ENCODE results near the gene NME3. TPM values are rescaled to one million over a fixed set of nuclear protein-coding genes. Genes with fewer than 3 reads are reported as not detected.

Gene NME3
- total and polyA plus RNA-seq, 2 donors = 34.7 to 163 TPM

DNA sequence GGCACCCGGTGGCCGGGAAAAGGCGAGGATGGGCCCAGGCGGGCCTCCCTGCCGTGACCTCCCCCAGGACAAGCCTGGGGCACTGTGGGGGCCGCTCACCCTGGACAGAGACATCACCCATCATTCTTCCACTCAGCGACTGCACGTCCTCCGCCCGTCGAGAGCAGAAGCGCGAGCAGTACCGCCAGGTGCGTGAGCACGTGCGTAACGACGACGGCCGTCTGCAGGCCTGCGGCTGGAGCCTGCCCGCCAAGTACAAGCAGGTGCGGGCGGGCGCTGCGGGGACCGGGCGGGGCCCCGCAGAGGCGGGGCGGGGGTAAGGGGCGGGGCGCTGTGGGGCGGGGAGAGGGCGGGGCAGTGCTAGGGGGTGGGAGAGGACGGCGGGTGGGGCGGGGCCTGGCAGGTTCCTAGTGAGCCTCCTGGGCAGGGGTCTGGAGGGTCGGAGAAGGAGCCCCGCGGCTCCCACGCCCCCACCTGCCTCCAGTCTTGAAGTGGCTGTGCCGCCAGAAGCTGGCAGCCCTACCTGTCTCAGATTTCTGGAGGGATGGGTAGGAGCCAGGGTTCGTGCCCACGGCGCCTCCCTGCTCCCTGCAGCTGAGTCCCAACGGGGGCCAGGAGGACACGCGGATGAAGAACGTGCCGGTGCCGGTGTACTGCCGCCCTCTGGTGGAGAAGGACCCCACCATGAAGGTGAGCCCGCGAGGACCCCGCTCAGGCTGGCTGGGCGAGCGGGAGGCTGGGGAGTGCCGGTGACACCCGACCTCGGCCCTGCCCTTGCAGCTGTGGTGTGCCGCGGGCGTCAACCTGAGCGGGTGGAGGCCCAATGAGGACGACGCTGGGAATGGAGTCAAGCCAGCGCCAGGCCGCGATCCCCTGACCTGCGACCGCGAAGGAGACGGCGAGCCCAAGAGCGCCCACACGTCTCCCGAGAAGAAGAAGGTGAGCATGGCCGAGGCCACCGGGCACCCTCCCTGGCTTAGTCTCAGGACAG, 7.5 kb downstream of the NME3 start:
- H3K27me3 ChIP-seq (ENCODE audit: control insufficient read depth in 2 of 2, insufficient read depth in 1 of 2, low read length in 1 of 2) = no peaks in the 10 kb centered on the region
- WGBS = 93% methylated on average over 81 of the region's 81 CpGs
- no peaks in the 10 kb centered on the region for H3K4me1 ChIP-seq (ENCODE audit: control insufficient read depth in 2 of 2, insufficient read depth in 2 of 2, low read length in 2 of 2)
- H3K36me3 ChIP-seq (ENCODE audit: control insufficient read depth in 2 of 2, insufficient read depth in 2 of 2, low read length in 1 of 2) = peaks cover 74 to 95% of the 10 kb centered on the region in 2 donors
- H3K27ac ChIP-seq (ENCODE audit: low read depth in 1 of 2, low read length in 1 of 2) = no peak overlapping the region
- DNase-seq (ENCODE audit: low read depth in 6 of 9, low spot score in 9 of 9) = no peak
- no peak overlapping the region for H3K4me3 ChIP-seq (ENCODE audit: low read length in 2 of 2)
- H3K9me3 ChIP-seq (ENCODE audit: control insufficient read depth in 2 of 2, insufficient read depth in 1 of 2, low read length in 1 of 2) = no peaks in the 10 kb centered on the region

DNA sequence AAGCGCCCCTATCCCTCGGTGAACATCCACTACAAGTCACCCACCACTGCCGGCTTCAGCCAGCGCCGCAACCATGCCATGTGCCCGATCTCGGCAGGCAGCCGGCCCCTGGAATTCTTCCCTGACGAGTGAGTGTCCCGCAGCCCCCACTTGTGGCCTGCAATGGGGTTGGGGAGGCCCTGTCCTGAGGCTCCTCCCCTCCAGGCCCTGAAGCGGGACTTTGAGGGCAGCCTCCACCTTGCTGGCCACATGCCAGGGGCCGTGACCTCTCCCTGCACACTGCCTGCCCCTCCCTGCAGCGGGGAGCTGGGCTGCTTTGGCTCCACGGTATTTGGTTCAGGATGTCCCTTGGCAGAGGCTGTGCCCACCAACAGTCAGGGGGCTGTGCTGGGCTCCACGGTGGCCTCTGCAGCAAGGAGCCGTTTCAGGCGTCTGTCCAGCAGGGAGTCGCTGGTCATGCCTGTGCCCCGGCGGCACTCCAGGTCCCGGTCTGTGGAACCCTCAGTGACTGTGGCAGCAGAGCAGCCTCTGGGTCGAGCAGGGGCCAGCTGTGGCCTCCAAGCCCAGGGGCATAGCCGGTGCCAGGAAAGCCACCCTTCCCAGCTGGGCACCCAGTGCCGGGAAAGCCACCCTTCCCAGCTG, 8.3 kb downstream of the NME3 start:
- Histone ChIP-seq H3K4me3 (ENCODE audit: low read length in 2 of 2) (no peak overlapping the region), H3K4me1 (ENCODE audit: control insufficient read depth in 2 of 2, insufficient read depth in 2 of 2, low read length in 2 of 2) (no peaks in the 10 kb centered on the region), H3K9me3 (ENCODE audit: control insufficient read depth in 2 of 2, insufficient read depth in 1 of 2, low read length in 1 of 2) (no peaks in the 10 kb centered on the region), H3K27me3 (ENCODE audit: control insufficient read depth in 2 of 2, insufficient read depth in 1 of 2, low read length in 1 of 2) (no peaks in the 10 kb centered on the region), H3K36me3 (ENCODE audit: control insufficient read depth in 2 of 2, insufficient read depth in 2 of 2, low read length in 1 of 2) (peaks cover 73 to 94% of the 10 kb centered on the region in 2 donors), H3K27ac (ENCODE audit: low read depth in 1 of 2, low read length in 1 of 2) (no peak overlapping the region)
- WGBS = 98% methylated on average over 24 of the region's 24 CpGs
- no peak for DNase-seq (ENCODE audit: low read depth in 6 of 9, low spot score in 9 of 9)

GRCh38 chr16:1762196-1762878, 9.0 kb downstream of the NME3 start:
- Histone ChIP-seq H3K4me3 (ENCODE audit: low read length in 2 of 2) (no peak overlapping the region), H3K9me3 (ENCODE audit: control insufficient read depth in 2 of 2, insufficient read depth in 1 of 2, low read length in 1 of 2) (no peaks in the 10 kb centered on the region), H3K36me3 (ENCODE audit: control insufficient read depth in 2 of 2, insufficient read depth in 2 of 2, low read length in 1 of 2) (peaks cover 70 to 94% of the 10 kb centered on the region in 2 donors), H3K27ac (ENCODE audit: low read depth in 1 of 2, low read length in 1 of 2) (no peak overlapping the region), H3K27me3 (ENCODE audit: control insufficient read depth in 2 of 2, insufficient read depth in 1 of 2, low read length in 1 of 2) (no peaks in the 10 kb centered on the region), H3K4me1 (ENCODE audit: control insufficient read depth in 2 of 2, insufficient read depth in 2 of 2, low read length in 2 of 2) (no peaks in the 10 kb centered on the region)
- no peak for DNase-seq (ENCODE audit: low read depth in 6 of 9, low spot score in 9 of 9)
- 98% methylated on average over 30 of the region's 30 CpGs for WGBS

DNA sequence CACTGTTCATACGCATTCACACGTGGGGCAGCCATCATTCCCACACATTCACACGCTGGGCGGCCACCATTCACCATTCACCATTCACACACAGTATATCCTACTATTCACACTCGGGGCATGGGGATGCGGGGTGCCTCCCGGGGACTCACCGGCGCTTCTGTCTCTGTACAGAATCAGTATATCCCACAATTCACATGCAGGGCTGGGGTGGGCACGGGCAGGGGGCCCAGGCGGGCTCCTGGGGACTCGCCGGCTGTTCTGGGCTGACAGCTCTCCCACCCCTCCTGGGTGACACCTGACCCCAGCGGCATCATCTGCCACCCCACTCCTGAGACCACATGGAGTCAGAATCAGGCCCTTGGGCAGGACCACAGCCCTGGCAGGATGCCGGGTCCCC, 9.6 kb downstream of the NME3 start:
- 98% methylated on average over 15 of the region's 15 CpGs for WGBS
- Histone ChIP-seq H3K4me3 (ENCODE audit: low read length in 2 of 2) (no peak overlapping the region), H3K36me3 (ENCODE audit: control insufficient read depth in 2 of 2, insufficient read depth in 2 of 2, low read length in 1 of 2) (peaks cover 64 to 88% of the 10 kb centered on the region in 2 donors), H3K27me3 (ENCODE audit: control insufficient read depth in 2 of 2, insufficient read depth in 1 of 2, low read length in 1 of 2) (no peaks in the 10 kb centered on the region), H3K4me1 (ENCODE audit: control insufficient read depth in 2 of 2, insufficient read depth in 2 of 2, low read length in 2 of 2) (no peaks in the 10 kb centered on the region), H3K27ac (ENCODE audit: low read depth in 1 of 2, low read length in 1 of 2) (no peak overlapping the region), H3K9me3 (ENCODE audit: control insufficient read depth in 2 of 2, insufficient read depth in 1 of 2, low read length in 1 of 2) (no peaks in the 10 kb centered on the region)
- no peak for DNase-seq (ENCODE audit: low read depth in 6 of 9, low spot score in 9 of 9)

GRCh38 chr16:1760911-1761310, 10.4 kb downstream of the NME3 start:
- Histone ChIP-seq H3K27me3 (ENCODE audit: control insufficient read depth in 2 of 2, insufficient read depth in 1 of 2, low read length in 1 of 2) (no peaks in the 10 kb centered on the region), H3K4me1 (ENCODE audit: control insufficient read depth in 2 of 2, insufficient read depth in 2 of 2, low read length in 2 of 2) (no peaks in the 10 kb centered on the region), H3K9me3 (ENCODE audit: control insufficient read depth in 2 of 2, insufficient read depth in 1 of 2, low read length in 1 of 2) (no peaks in the 10 kb centered on the region), H3K4me3 (ENCODE audit: low read length in 2 of 2) (no peak overlapping the region), H3K27ac (ENCODE audit: low read depth in 1 of 2, low read length in 1 of 2) (no peak overlapping the region), H3K36me3 (ENCODE audit: control insufficient read depth in 2 of 2, insufficient read depth in 2 of 2, low read length in 1 of 2) (peaks cover 59 to 80% of the 10 kb centered on the region in 2 donors)
- 94% methylated on average over 15 of the region's 15 CpGs for WGBS
- DNase-seq (ENCODE audit: low read depth in 6 of 9, low spot score in 9 of 9) = no peak

DNA sequence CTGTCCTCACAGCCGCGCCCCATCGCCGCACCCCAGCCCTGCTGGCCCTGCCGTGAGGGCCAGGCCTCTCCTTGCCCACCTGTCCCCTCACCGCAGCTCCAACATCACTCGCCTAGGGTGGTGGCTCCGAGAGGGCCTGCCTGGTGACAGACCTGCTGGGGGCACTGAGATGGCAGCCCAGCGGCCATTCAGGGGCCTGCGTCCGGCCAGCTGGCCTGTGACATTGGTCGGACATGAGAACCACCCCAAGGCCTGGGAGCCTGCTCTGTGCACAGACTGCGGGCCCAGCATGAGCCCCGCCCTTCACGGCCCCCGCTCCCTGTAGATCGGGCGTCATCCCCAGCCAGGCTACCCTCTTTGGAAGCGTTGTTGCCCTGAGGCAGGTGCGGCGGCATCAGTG, 11.8 kb downstream of the NME3 start:
- no peak overlapping the region for H3K4me3 ChIP-seq (ENCODE audit: low read length in 2 of 2)
- peaks cover 52 to 72% of the 10 kb centered on the region in 2 donors for H3K36me3 ChIP-seq (ENCODE audit: control insufficient read depth in 2 of 2, insufficient read depth in 2 of 2, low read length in 1 of 2)
- 99% methylated on average over 21 of the region's 21 CpGs for WGBS
- no peak overlapping the region for H3K27ac ChIP-seq (ENCODE audit: low read depth in 1 of 2, low read length in 1 of 2)
- no peaks in the 10 kb centered on the region for H3K27me3 ChIP-seq (ENCODE audit: control insufficient read depth in 2 of 2, insufficient read depth in 1 of 2, low read length in 1 of 2)
- H3K9me3 ChIP-seq (ENCODE audit: control insufficient read depth in 2 of 2, insufficient read depth in 1 of 2, low read length in 1 of 2) = no peaks in the 10 kb centered on the region
- no peak for DNase-seq (ENCODE audit: low read depth in 6 of 9, low spot score in 9 of 9)
- no peaks in the 10 kb centered on the region for H3K4me1 ChIP-seq (ENCODE audit: control insufficient read depth in 2 of 2, insufficient read depth in 2 of 2, low read length in 2 of 2)

GRCh38 chr16:1758923-1759322, 12.4 kb downstream of the NME3 start:
- H3K4me1 ChIP-seq (ENCODE audit: control insufficient read depth in 2 of 2, insufficient read depth in 2 of 2, low read length in 2 of 2) = no peaks in the 10 kb centered on the region
- H3K27me3 ChIP-seq (ENCODE audit: control insufficient read depth in 2 of 2, insufficient read depth in 1 of 2, low read length in 1 of 2) = no peaks in the 10 kb centered on the region
- no peaks in the 10 kb centered on the region for H3K9me3 ChIP-seq (ENCODE audit: control insufficient read depth in 2 of 2, insufficient read depth in 1 of 2, low read length in 1 of 2)
- 97% methylated on average over 18 of the region's 18 CpGs for WGBS
- peaks cover 50 to 71% of the 10 kb centered on the region in 2 donors for H3K36me3 ChIP-seq (ENCODE audit: control insufficient read depth in 2 of 2, insufficient read depth in 2 of 2, low read length in 1 of 2)
- no peak overlapping the region for H3K27ac ChIP-seq (ENCODE audit: low read depth in 1 of 2, low read length in 1 of 2)
- no peak overlapping the region for H3K4me3 ChIP-seq (ENCODE audit: low read length in 2 of 2)
- DNase-seq (ENCODE audit: low read depth in 6 of 9, low spot score in 9 of 9) = no peak

GRCh38 chr16:1757714-1758461, 13.5 kb downstream of the NME3 start:
- WGBS = 98% methylated on average over 37 of the region's 37 CpGs
- H3K27ac ChIP-seq (ENCODE audit: low read depth in 1 of 2, low read length in 1 of 2) = no peak overlapping the region

More at GRCh38 chr16:1757714-1758461, 13.5 kb downstream of the NME3 start:
- Histone ChIP-seq H3K36me3 (ENCODE audit: control insufficient read depth in 2 of 2, insufficient read depth in 2 of 2, low read length in 1 of 2) (peaks cover 49 to 67% of the 10 kb centered on the region in 2 donors), H3K4me1 (ENCODE audit: control insufficient read depth in 2 of 2, insufficient read depth in 2 of 2, low read length in 2 of 2) (no peaks in the 10 kb centered on the region), H3K4me3 (ENCODE audit: low read length in 2 of 2) (no peak overlapping the region), H3K27me3 (ENCODE audit: control insufficient read depth in 2 of 2, insufficient read depth in 1 of 2, low read length in 1 of 2) (no peaks in the 10 kb centered on the region), H3K9me3 (ENCODE audit: control insufficient read depth in 2 of 2, insufficient read depth in 1 of 2, low read length in 1 of 2) (no peaks in the 10 kb centered on the region)
- no peak for DNase-seq (ENCODE audit: low read depth in 6 of 9, low spot score in 9 of 9)
